ENCODE measurements around the gene GPER1. TPM values are rescaled to one million over a fixed set of nuclear protein-coding genes. Genes with fewer than 3 reads are reported as not detected.

GPER1 gene
- total RNA-seq, 1 donor from 2014 or later, result 0.08 TPM

DNA sequence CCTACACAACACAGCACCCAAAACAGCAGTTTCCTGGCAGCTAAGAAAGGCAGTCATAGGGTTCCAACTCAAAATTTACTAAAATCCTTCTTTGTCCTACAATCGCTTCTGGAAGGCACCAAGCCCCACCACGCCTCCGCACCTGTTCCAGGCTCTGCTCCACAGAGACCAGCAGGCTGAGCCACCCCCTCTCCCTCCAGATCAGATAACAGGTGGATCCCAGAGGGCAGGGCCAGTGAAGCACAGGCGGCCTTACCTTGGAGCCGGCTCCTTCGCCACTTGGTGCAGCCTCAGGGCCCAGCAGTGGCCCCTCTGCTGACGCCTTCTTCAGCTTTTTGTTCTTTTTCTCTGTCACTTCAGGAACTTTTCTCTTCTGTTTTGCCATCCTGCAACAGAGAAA is 39.1 kb downstream of the GPER1 start:
- TF ChIP-seq CTCF (IDR thresholded peaks at IDR 0.05; ENCODE audit: insufficient read depth, low read length, poor library complexity, severe bottlenecking), result no peak

DNA sequence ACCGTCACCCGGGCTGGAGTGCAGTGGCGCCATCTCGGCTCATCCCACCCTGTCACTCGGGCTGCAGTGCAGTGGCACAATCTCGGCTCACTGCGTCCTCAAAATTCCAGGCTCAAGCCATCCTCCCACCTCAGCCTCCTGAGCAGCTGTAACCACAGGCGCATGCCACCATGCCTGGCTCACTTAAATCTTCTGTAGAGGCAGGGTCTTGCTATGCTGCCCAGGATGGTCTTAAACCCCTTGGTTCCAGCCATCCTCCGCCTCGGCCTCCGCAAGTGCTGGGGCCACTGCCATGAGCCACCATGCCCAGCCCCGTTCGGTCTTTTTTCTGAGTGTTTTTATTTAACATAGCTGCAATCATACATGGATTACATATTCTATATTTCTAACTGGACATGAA is 41.5 kb downstream of the GPER1 start:
- Histone ChIP-seq H3K4me3 (ENCODE audit: low read depth, low read length) (no peak overlapping the region), H3K36me3 (ENCODE audit: control insufficient read depth, insufficient read depth, low read length) (no peaks in the 10 kb centered on the region), H3K27me3 (ENCODE audit: control insufficient read depth, insufficient read depth, low read length) (no peaks in the 10 kb centered on the region)
- no peak for DNase-seq (ENCODE audit: low read depth)
- TF ChIP-seq CTCF (IDR thresholded peaks at IDR 0.05; ENCODE audit: insufficient read depth, low read length, poor library complexity, severe bottlenecking), result no peak

More for the DNA sequence above, 39.1 kb downstream of the GPER1 start:
- H3K36me3 ChIP-seq (ENCODE audit: control insufficient read depth, insufficient read depth, low read length), result no peaks in the 10 kb centered on the region
- H3K27me3 ChIP-seq (ENCODE audit: control insufficient read depth, insufficient read depth, low read length), result no peaks in the 10 kb centered on the region
- no peak for DNase-seq (ENCODE audit: low read depth)
- no peak overlapping the region for H3K4me3 ChIP-seq (ENCODE audit: low read depth, low read length)

DNA sequence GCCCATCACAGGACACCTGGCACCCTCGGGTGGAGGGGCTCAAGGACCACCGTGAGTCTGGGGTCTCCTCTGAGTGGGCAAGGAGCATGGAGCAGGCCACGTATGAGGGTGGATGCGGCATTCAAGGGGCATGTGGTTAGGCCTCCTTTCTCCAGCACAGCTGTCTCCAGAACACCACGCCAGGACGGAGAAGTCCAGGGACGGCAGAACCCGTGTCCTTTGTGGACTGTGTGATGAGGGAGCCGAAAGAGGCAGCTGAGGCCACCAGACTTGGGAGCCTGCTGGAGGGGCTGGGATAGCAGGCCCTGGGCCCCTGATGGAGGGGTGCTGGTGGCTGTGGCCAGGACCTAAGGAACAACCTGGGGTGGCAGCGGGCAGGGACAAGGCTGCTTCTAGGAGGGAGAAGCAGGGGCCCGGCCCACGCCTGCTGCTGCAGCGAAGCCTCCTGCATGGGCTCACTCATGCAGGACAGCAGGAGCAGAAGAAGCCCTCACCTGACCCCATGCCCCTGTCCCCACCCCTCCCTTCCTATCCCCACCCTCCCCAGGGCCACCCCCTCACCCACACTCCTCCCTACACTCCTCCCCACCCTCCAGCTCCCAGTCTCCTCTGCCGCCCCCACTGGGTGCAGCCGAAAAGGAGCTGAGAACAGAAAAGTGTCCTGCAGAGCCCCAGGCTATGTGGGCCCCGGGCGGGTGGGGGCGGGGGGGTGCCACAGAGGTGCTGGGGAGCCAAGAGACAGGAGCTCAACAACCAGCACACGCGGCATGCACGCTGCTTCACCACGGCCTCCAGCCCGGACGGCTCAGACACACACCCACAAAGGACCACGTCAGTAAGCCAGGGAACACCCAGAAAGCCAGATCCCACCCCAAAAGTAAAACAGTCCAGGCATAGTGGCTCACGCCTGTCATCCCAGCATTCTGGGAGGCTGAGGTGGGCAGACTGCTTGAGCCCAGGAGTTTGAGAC is 42.4 kb downstream of the GPER1 start:
- Histone ChIP-seq H3K4me3 (ENCODE audit: low read depth, low read length) (no peak overlapping the region), H3K36me3 (ENCODE audit: control insufficient read depth, insufficient read depth, low read length) (no peaks in the 10 kb centered on the region), H3K27me3 (ENCODE audit: control insufficient read depth, insufficient read depth, low read length) (no peaks in the 10 kb centered on the region)
- DNase-seq (ENCODE audit: low read depth), result no peak
- no peak for TF ChIP-seq CTCF (IDR thresholded peaks at IDR 0.05; ENCODE audit: insufficient read depth, low read length, poor library complexity, severe bottlenecking)

DNA sequence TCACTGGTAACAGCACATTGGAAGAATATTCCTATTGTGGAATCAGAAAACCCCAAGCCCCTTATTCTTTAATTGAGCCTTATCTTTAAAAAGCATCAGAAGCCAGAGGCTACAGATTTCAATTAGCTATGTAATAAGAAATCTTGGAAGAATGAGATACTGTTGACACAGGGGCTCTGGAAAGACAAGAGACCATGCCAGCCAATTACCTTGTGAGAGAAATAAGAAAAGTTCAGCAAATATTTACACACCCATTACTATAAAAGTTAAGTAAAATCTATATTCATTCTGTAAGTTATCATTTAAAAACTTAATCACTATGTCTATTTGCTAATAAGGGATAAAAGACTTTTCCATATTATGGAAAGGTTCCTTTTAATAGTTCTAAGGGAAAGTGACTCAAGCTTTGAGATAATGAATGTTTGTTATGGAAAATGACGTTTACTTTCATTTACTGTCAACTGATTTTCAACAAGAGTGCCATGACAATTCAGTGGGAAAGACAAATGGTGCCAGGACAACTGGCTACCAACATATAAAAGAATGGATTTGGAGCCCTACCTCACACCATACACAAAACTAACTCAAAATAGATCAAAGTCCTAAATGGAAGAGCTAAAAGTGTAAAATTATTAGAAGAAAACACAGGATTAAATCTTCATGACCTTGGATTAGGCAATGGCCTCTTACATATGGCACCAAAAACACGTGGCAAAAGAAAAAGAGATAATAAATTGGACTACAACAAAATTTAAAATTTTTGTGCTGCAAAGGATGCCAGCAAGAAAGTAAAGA is 43.8 kb downstream of the GPER1 start:
- no peaks in the 10 kb centered on the region for H3K27me3 ChIP-seq (ENCODE audit: control insufficient read depth, insufficient read depth, low read length)
- DNase-seq (ENCODE audit: low read depth), result no peak
- no peak for TF ChIP-seq CTCF (IDR thresholded peaks at IDR 0.05; ENCODE audit: insufficient read depth, low read length, poor library complexity, severe bottlenecking)
- H3K4me3 ChIP-seq (ENCODE audit: low read depth, low read length), result no peak overlapping the region
- H3K36me3 ChIP-seq (ENCODE audit: control insufficient read depth, insufficient read depth, low read length), result no peaks in the 10 kb centered on the region

GRCh38 chr7:1134951-1135350 is 47.0 kb downstream of the GPER1 start:
- H3K4me3 ChIP-seq (ENCODE audit: low read depth, low read length), result no peak overlapping the region
- no peaks in the 10 kb centered on the region for H3K27me3 ChIP-seq (ENCODE audit: control insufficient read depth, insufficient read depth, low read length)
- H3K36me3 ChIP-seq (ENCODE audit: control insufficient read depth, insufficient read depth, low read length), result no peaks in the 10 kb centered on the region
- DNase-seq (ENCODE audit: low read depth), result no peak
- no peak for TF ChIP-seq CTCF (IDR thresholded peaks at IDR 0.05; ENCODE audit: insufficient read depth, low read length, poor library complexity, severe bottlenecking)
